Subcutaneous adipose tissue (tissue), 4 donors: ENCODE data around the gene GPC6. TPM values are rescaled to one million over a fixed set of nuclear protein-coding genes. Genes with fewer than 3 reads are reported as not detected.

Source experiments
- total RNA-seq, 4 donors: library from RNA; depleted of rRNA; stranded (reverse); fragments of >200 nt; gene quantifications; one replicate each; pipeline ENCODE4 v1.1.0, GENCODE V29; 2016
- TF ChIP-seq, protein P1 (sequence below): fragments of 450-650 bp; IDR thresholded peaks from one replicate; pipeline ENCODE4 v1.5.1; 2016; ENCODE audit warnings: low read depth, mild to moderate bottlenecking, control low read depth, antibody characterized with exemption, moderate library complexity

The GPC6 gene
- total RNA-seq, 4 donors from 2014 or later: 16.2 to 30.6 (median 26.9) TPM

DNA sequence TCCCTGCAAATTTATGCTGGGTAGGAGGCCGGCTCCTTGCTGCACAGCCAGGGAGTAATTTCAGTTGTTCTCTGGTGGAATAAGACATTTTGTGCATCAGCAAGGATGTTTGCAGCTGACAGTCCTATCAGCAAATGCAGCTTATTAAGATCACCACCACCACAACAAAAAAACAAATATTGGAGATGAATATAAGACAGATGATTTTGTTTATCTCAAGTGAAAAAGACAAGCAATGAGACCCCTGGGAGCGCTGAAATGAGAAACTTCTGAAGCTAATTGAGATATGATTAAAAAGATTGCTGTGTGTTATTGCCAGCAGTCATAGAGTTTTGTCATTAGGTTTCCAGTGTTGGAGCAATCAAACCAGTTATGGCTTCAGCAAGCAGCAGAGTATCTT is 505.6 kb downstream of the GPC6 start:
- TF ChIP-seq, protein P1, sequence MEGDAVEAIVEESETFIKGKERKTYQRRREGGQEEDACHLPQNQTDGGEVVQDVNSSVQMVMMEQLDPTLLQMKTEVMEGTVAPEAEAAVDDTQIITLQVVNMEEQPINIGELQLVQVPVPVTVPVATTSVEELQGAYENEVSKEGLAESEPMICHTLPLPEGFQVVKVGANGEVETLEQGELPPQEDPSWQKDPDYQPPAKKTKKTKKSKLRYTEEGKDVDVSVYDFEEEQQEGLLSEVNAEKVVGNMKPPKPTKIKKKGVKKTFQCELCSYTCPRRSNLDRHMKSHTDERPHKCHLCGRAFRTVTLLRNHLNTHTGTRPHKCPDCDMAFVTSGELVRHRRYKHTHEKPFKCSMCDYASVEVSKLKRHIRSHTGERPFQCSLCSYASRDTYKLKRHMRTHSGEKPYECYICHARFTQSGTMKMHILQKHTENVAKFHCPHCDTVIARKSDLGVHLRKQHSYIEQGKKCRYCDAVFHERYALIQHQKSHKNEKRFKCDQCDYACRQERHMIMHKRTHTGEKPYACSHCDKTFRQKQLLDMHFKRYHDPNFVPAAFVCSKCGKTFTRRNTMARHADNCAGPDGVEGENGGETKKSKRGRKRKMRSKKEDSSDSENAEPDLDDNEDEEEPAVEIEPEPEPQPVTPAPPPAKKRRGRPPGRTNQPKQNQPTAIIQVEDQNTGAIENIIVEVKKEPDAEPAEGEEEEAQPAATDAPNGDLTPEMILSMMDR: no peak

DNA sequence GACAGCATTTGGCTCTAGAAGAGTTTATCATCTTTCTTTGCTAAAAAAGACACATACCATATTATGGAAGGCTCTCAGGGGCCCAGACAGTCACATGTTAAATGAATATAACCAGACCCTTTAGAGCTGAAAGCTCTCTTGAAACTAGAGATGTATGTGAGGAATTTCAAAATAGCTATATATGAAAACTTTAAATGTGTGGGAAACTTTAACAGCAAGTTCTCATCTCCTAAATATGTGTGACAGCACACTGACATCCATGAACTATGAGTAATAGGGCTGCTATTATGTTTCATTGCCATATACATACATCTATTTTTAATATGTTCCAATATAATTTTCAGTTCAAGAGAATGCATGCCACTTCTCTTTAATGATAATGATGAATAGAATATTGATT is 509.5 kb downstream of the GPC6 start:
- TF ChIP-seq, protein P1: no peak

DNA sequence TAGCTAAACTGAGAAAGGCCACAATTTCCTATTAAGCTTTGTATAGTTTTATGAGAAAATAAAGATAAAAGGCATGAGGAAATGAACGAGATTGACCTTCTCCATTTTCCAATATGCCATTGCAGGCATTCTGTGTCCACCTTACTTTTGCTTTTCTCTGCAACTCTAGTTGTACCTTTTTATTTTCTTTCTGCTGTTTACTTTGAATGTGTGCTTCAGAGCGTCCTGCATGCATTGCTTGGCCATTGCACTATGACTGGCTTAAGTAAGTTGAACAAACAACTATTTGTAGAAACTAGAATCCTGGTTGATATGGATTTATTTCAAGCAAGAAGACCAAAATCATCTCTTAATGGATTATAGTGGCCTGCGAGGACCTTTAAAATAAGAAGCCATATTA is 510.3 kb downstream of the GPC6 start:
- TF ChIP-seq, protein P1: no peak

DNA sequence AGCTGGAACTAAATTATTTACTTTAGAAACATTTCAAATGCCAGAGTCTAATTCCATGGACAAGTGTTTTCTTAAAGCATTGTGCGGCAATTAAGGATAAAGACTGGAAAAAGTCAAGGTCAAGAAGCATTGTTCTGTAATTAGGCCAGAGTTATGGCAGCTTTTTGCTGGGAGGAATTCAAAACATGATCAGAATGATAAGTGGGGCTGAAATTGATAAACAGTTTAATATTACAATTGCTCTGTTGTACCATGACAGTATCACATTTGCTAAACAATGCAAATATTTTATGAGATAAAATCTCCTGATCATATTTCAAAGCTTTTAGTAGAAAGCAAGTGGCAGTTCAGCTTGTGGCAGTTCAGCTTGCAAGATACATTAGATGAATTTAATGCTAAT is 513.7 kb downstream of the GPC6 start:
- TF ChIP-seq, protein P1: no peak

DNA sequence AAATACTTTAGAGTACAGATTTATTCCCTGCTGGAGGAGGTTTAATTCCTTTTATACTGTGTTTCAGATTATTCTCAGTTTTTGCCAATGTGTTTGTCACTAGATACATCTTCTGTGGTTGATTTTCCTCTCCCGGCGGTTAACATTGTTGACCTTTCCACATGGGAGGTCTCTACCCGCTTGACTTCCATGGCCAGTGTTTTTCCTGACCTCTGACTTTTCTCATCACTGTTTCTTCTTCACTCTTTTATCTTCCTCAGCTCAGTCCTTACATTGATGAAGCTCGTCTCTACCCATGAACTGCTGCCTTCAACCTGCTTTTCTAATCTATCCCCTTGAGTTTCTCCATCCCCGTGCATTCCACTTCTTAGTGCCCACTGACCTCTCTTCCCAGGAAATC is 517.4 kb downstream of the GPC6 start:
- TF ChIP-seq, protein P1: no peak

DNA sequence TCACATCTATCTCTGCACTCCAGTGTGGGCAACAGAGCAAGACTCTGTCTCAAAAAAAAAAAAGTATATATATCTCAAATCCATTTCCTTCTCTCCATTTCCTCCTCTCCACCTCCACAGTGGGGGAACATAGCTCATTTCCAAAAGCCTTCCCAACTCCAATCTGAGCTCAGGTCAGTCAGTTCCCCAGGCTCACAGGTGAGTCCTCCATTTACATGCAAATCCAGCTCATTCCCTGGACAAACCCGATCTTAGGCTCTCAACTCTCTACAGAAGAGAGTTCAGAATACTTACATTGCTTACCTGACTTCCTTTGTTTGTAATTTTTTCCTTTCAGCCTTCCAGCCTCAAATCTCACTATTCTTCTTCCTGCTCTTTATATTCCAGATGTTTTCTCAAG is 518.3 kb downstream of the GPC6 start:
- TF ChIP-seq, protein P1: no peak

DNA sequence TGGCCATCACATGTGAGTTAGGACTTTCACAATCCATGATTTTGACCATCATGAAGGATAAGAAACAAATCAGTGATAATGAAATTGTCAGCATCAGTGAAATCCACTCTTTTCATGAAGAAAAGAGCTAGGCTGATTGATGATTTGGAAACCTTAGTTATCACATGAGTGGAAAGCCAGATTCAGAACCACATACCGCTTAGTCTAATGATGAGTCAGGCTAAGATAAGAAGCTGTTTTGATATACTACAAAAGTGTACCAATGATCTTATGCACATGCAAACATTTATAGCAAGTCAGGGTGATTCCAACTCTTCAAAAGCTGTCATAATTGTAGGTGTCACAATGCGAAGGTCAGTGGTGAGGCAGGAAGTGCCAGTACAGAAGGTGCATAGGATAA is 519.3 kb downstream of the GPC6 start:
- TF ChIP-seq, protein P1: no peak
